H1 (cell line): ENCODE results near the gene SWI5. TPM values are rescaled to one million over a fixed set of nuclear protein-coding genes. Genes with fewer than 3 reads are reported as not detected.

Experiments
- CTCF ChIA-PET: fragments of 300-600 bp; sonication (Branson Sonifier 250); formaldehyde crosslinking; loops from one replicate; lab custom pipeline; 2021; ENCODE audit not compliant: partially characterized antibody; lab: Charles Lee
- POLR2A ChIA-PET: fragments of 300-600 bp; sonication (Branson Sonifier 250); formaldehyde crosslinking; loops from one replicate; lab custom pipeline; 2021; ENCODE audit warnings: inconsistent platforms; ENCODE audit not compliant: partially characterized antibody; lab: Charles Lee
- DNase-seq, 2 experiments: peaks; one replicate each; pipeline versions ENCODE4 v3.0.0 to v3.0.0-alpha.2; 2010 to 2022; ENCODE audit warnings: low spot score in 2 of 2, low read depth in 1 of 2, mixed read lengths in 1 of 2
- FAIRE-seq: peaks from 2 replicates; lab custom pipeline; 2011; peaks lifted over from hg19 to GRCh38; lab: Jason Lieb, UNC
- H2AFZ ChIP-seq: 2 replicates; pipeline ENCODE4 v1.8.1; 2012; ENCODE audit warnings: low read length, inconsistent platforms
- H2AK5ac ChIP-seq: 2 replicates; pipeline ENCODE4 v1.6.1; 2013; ENCODE audit warnings: low read depth, low read length
- H2BK120ac ChIP-seq: replicated peaks from 2 replicates; pipeline ENCODE3; 2013; ENCODE audit warnings: low read depth, low read length, inconsistent platforms
- H2BK12ac ChIP-seq: 2 replicates; pipeline ENCODE4 v1.6.1; 2013; ENCODE audit warnings: low read depth, low read length
- H2BK15ac ChIP-seq: 2 replicates; pipeline ENCODE4 v1.6.1; 2013; ENCODE audit warnings: low read length
- H2BK20ac ChIP-seq: 2 replicates; pipeline ENCODE4 v1.6.1; 2013; ENCODE audit warnings: low read length
- H2BK5ac ChIP-seq: 2 replicates; pipeline ENCODE4 v1.6.1; 2013; ENCODE audit warnings: low read depth, low read length
- H3K14ac ChIP-seq: 2 replicates; pipeline ENCODE4 v1.6.1; 2013; ENCODE audit warnings: inconsistent platforms; ENCODE audit not compliant: insufficient read length
- H3K18ac ChIP-seq: 2 replicates; pipeline ENCODE4 v1.6.1; 2013; ENCODE audit warnings: low read length; ENCODE audit errors: extremely low read depth
- H3K23ac ChIP-seq: 2 replicates; pipeline ENCODE4 v1.6.1; 2013; ENCODE audit warnings: inconsistent platforms; ENCODE audit not compliant: insufficient read length
- H3K23me2 ChIP-seq: 2 replicates; pipeline ENCODE4 v1.6.1; 2013; ENCODE audit warnings: low read depth, low read length
- H3K27ac ChIP-seq: 2 replicates; pipeline ENCODE4 v1.6.1; 2011; ENCODE audit warnings: low read depth, low read length, inconsistent platforms
- H3K27me3 ChIP-seq, 4 experiments: replicated peaks in 1 of 4; 1 replicate in 1 of 4; 2 replicates in 3 of 4; pipeline versions ENCODE4 v1.6.1 to v1.8.1; 2011 to 2013; ENCODE audit warnings: low read length in 3 of 4, mild to moderate bottlenecking in 3 of 4, inconsistent platforms in 2 of 4, mixed read lengths in 2 of 4, moderate library complexity in 1 of 4; ENCODE audit not compliant: control insufficient read depth in 3 of 4, insufficient read depth in 3 of 4; ENCODE audit errors: extremely low read depth in 1 of 4
- H3K36me3 ChIP-seq, 4 experiments: 2 replicates each; pipeline versions ENCODE4 v1.6.1 to v1.8.1; 2011 to 2013; ENCODE audit warnings: mild to moderate bottlenecking in 4 of 4, low read length in 3 of 4, moderate library complexity in 2 of 4, control low read depth in 1 of 4, inconsistent platforms in 1 of 4; ENCODE audit not compliant: insufficient read depth in 4 of 4, control insufficient read depth in 2 of 4
- H3K4ac ChIP-seq: replicated peaks from 2 replicates; pipeline ENCODE3; 2013; ENCODE audit warnings: low read length, low read depth, mixed read lengths, inconsistent platforms; ENCODE audit not compliant: insufficient read length
- H3K4me1 ChIP-seq, 4 experiments: replicated peaks in 1 of 4; 1 replicate in 1 of 4; 2 replicates in 3 of 4; pipeline versions ENCODE4 v1.6.1 to v1.8.1; 2011 to 2013; ENCODE audit warnings: low read length in 3 of 4, inconsistent platforms in 2 of 4, mixed read lengths in 1 of 4; ENCODE audit not compliant: insufficient read depth in 4 of 4, control insufficient read depth in 3 of 4
- H3K4me2 ChIP-seq, 2 experiments: 2 replicates each; pipeline versions ENCODE4 v1.6.1 to v1.8.1; 2011 to 2013; ENCODE audit warnings: low read depth in 2 of 2, low read length in 2 of 2, control low read depth in 1 of 2, inconsistent platforms in 1 of 2, mild to moderate bottlenecking in 1 of 2; ENCODE audit not compliant: insufficient read depth in 1 of 2
- H3K4me3 ChIP-seq, 4 experiments: fragments of 200-600, 300-600 bp in 1 of 4; sonication (generic), shearing (Covaris generic), sonication (Bioruptor Twin) in 1 of 4; 2 replicates each; pipeline versions ENCODE4 v1.5.1 to v1.8.1; 2011 to 2016; ENCODE audit warnings: low read length in 4 of 4, low read depth in 3 of 4, control low read depth in 2 of 4, inconsistent platforms in 2 of 4, mild to moderate bottlenecking in 2 of 4, mixed read lengths in 1 of 4, moderate library complexity in 1 of 4; ENCODE audit not compliant: insufficient read depth in 2 of 4; ENCODE audit errors: extremely low read depth in 1 of 4
- H3K56ac ChIP-seq: replicated peaks from 2 replicates; pipeline ENCODE3; 2013; ENCODE audit warnings: low read depth, mild to moderate bottlenecking, mixed read lengths, low read length, inconsistent platforms; ENCODE audit not compliant: insufficient read length
- H3K79me1 ChIP-seq: 2 replicates; pipeline ENCODE4 v1.6.1; 2013; ENCODE audit warnings: low read depth, low read length, control low read depth
- H3K79me2 ChIP-seq, 2 experiments: 2 replicates each; pipeline versions ENCODE4 v1.6.1 to v1.8.1; 2012 to 2013; ENCODE audit warnings: low read length in 2 of 2, mild to moderate bottlenecking in 2 of 2, inconsistent platforms in 1 of 2; ENCODE audit not compliant: insufficient read depth in 2 of 2, control insufficient read depth in 1 of 2
- H3K9ac ChIP-seq, 4 experiments: replicated peaks in 1 of 4; 1 replicate in 1 of 4; 2 replicates in 3 of 4; pipeline versions ENCODE4 v1.6.1 to v1.8.1; 2011 to 2013; ENCODE audit warnings: low read depth in 3 of 4, low read length in 3 of 4, control low read depth in 2 of 4, mild to moderate bottlenecking in 2 of 4, moderate library complexity in 2 of 4, inconsistent platforms in 1 of 4; ENCODE audit errors: extremely low read depth in 1 of 4
- H3K9me3 ChIP-seq, 2 experiments: 2 replicates each; pipeline versions ENCODE4 v1.6.1 to v1.8.1; 2012 to 2013; ENCODE audit warnings: mild to moderate bottlenecking in 2 of 2, moderate library complexity in 2 of 2, control low read depth in 1 of 2, inconsistent platforms in 1 of 2, low read depth in 1 of 2, low read length in 1 of 2, mixed read lengths in 1 of 2; ENCODE audit not compliant: insufficient read depth in 2 of 2
- H4K20me1 ChIP-seq, 2 experiments: replicated peaks in 1 of 2; 2 replicates each; pipeline versions ENCODE3 to v1.8.1; 2011 to 2013; ENCODE audit warnings: inconsistent platforms in 2 of 2, low read length in 2 of 2, mild to moderate bottlenecking in 1 of 2; ENCODE audit not compliant: insufficient read depth in 2 of 2, control insufficient read depth in 1 of 2
- H4K5ac ChIP-seq: 2 replicates; pipeline ENCODE4 v1.6.1; 2013; ENCODE audit warnings: low read length, low read depth, mixed read lengths, inconsistent platforms; ENCODE audit not compliant: insufficient read length
- H4K8ac ChIP-seq: 2 replicates; pipeline ENCODE4 v1.8.0; 2013; ENCODE audit warnings: mild to moderate bottlenecking, moderate library complexity, low read length, inconsistent platforms; ENCODE audit not compliant: insufficient read depth; ENCODE audit errors: extremely low read depth
- H4K91ac ChIP-seq: replicated peaks from 2 replicates; pipeline ENCODE3; 2013; ENCODE audit warnings: low read length, mixed read lengths, inconsistent platforms; ENCODE audit not compliant: insufficient read length
- CTCF ChIP-seq, 3 experiments: IDR thresholded peaks; 1 replicate in 2 of 3; 2 replicates in 1 of 3; pipeline versions ENCODE4 v1.5.1 to v1.6.1; 2011; ENCODE audit warnings: low read length in 3 of 3, mild to moderate bottlenecking in 3 of 3, inconsistent platforms in 2 of 3, low read depth in 1 of 3, moderate library complexity in 1 of 3; ENCODE audit not compliant: insufficient read depth in 1 of 3; ENCODE audit errors: control extremely low read depth in 1 of 3
- POU5F1 ChIP-seq: IDR thresholded peaks from 2 replicates; pipeline ENCODE4 v1.6.1; 2011; ENCODE audit warnings: low read depth, mild to moderate bottlenecking, low read length, moderate library complexity
- RNF2 ChIP-seq: fragments of 200-900, 300-1000 bp; sonication (generic); IDR thresholded peaks from 2 replicates; pipeline ENCODE4 v1.7.1; 2016; ENCODE audit warnings: borderline replicate concordance, low read depth, mild to moderate bottlenecking, antibody characterized with exemption, low read length; ENCODE audit not compliant: poor library complexity, severe bottlenecking; ENCODE audit errors: missing control alignments
- RXRA ChIP-seq: IDR thresholded peaks from 2 replicates; pipeline ENCODE4 v1.6.1; 2011; ENCODE audit warnings: low read depth, mild to moderate bottlenecking, low read length, moderate library complexity; ENCODE audit not compliant: insufficient read depth
- SIRT6 ChIP-seq: IDR thresholded peaks from one replicate; pipeline ENCODE4 v1.7.1; 2012; ENCODE audit warnings: low read length, inconsistent platforms
- SIX5 ChIP-seq: IDR thresholded peaks from 2 replicates; pipeline ENCODE4 v1.6.1; 2011; ENCODE audit warnings: mild to moderate bottlenecking, low read depth, low read length
- TAF1 ChIP-seq: IDR thresholded peaks from 2 replicates; pipeline ENCODE4 v1.6.1; 2011; ENCODE audit warnings: mild to moderate bottlenecking, low read depth, low read length
- ZNF274 ChIP-seq: IDR thresholded peaks from 2 replicates; pipeline ENCODE4 v1.7.0; 2012; ENCODE audit warnings: low read length, borderline replicate concordance; ENCODE audit errors: extremely low read depth
- WGBS, 2 experiments: shearing (Covaris generic) in 1 of 2; methylation state at CpG; one replicate each; pipeline versions ENCODE4 v1.1.6 to v1.1.7; 2013 to 2015; ENCODE audit warnings: low lambda C conversion rate in 2 of 2, mixed read lengths in 2 of 2, inconsistent platforms in 1 of 2, low coverage in 1 of 2, missing lambda C conversion rate in 1 of 2; ENCODE audit not compliant: insufficient replicate concordance in 2 of 2, insufficient coverage in 1 of 2, insufficient read length in 1 of 2; ENCODE audit errors: extremely low coverage in 1 of 2, missing lambda C conversion rate in 1 of 2; 5-methylcytosine and 5-hydroxymethylcytosine counted together
- polyA plus RNA-seq, 7 experiments: library from polyadenylated mRNA; depleted of rRNA in 3 of 7; stranded (reverse) in 5 of 7; unstranded in 2 of 7; fragments of >200 nt in 5 of 7; fragments of 200-250 nt in 2 of 7; gene quantifications; 1 replicate in 5 of 7; 2 replicates in 1 of 7; 4 replicates in 1 of 7; pipeline versions ENCODE4 v1.2.1 to v1.2.3, GENCODE V29; 2011 to 2013; ENCODE audit warnings: missing spikeins in 2 of 7, mixed read lengths in 2 of 7
- total RNA-seq: library from RNA; stranded (reverse); fragmentation: NEBNext Ultra II Directional; extraction: Animal tissue kit (Norgen Biotek cat#: 25700); gene quantifications from 2 replicates; pipeline ENCODE4 v1.2.1, GENCODE V29; 2021
- TF ChIP-seq, protein P1 (sequence below): IDR thresholded peaks from 2 replicates; pipeline ENCODE4 v1.6.1; 2012; ENCODE audit warnings: inconsistent platforms

SWI5 gene
- total and polyA plus RNA-seq, 2 of the 8 experiments (the other 6 are each of a cell fraction or from before 2014, with no cell fraction given) = 29.0 to 59.5 TPM

DNA sequence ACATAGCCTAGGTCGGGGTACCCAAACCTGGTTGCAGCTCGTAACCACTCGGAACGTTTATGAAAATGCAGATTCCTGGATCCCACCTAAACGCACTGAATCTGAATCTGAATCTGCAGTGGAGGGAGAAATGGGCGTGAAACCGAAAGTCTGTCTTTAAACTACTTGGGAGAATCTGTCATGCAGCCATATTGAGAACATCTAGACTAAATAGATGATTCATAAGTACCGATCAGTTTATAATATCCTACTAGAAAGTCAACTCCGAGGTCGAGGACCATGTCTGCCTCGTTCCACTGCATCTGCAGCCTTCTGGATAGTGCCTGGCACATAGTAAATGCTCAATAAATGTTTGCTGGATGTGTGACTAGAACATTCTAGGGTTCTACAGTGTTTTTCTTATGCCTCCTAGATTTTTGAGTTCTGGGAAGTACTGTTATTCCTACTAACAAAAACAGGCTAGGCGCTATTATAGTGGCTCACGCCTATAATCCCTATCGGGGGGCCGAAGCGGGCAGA is 47.2 kb downstream of the SWI5 start:
- Histone ChIP-seq H3K4me2 (peak overlapping the region; percentile 63 to 96), H4K8ac (peak overlapping the region; percentile 91; the same call in 1 of the 2 replicates), H3K4me1 (no peaks in the 10 kb centered on the region; a peak in 3 of 7 replicates), H2AFZ (0 out of 2 replicates have a peak overlapping the region, but pooled peaks have one; percentile 15), H3K14ac (no peak overlapping the region), H4K5ac (no peak overlapping the region), H3K27me3 (no peaks in the 10 kb centered on the region), H2BK20ac (no peak overlapping the region), H3K27ac (no peak overlapping the region), H3K9me3 (no peaks in the 10 kb centered on the region), H3K56ac (no peak overlapping the region), H3K23ac (no peak overlapping the region), H3K4me3 (peak overlapping the region; percentile 86 to 100 (median 92)), H2BK15ac (no peak overlapping the region), H4K20me1 (peaks cover 1 to 3% of the 10 kb centered on the region in 2 experiments), H3K18ac (no peak overlapping the region), H2BK12ac (no peak overlapping the region), H3K79me2 (peaks cover 0 to 25% of the 10 kb centered on the region in 2 experiments; a peak in 2 of 4 replicates), H3K79me1 (peaks cover 5% of the 10 kb centered on the region; the same call in 1 of the 2 replicates), H3K9ac (peak overlapping the region; percentile 67 to 95 (median 88)), H3K23me2 (peaks cover 7% of the 10 kb centered on the region), H2BK120ac (no peak overlapping the region), H3K4ac (no peak overlapping the region), H2BK5ac (no peak overlapping the region), H2AK5ac (no peak overlapping the region), H4K91ac (no peak overlapping the region), H3K36me3 (peaks cover 0 to 11% (median 1%) of the 10 kb centered on the region in 4 experiments; a peak in 4 of 8 replicates)
- CTCF ChIA-PET = interaction anchor here (2.9 kb wide), 1 partner anchor 39 kb away, joined by 12 read pairs; no protein-coding TSS in a partner anchor
- no peak for FAIRE-seq
- POLR2A ChIA-PET = interaction anchor here (0.6 to 3.1 kb wide), 3 partner anchors 13 to 229 kb away, joined by 3 to 10 read pairs (median 3); partner anchors contain the start of genes BBLN and SPTAN1
- DNase-seq = no peak
- WGBS, 2 experiments = 34% methylated on average over 16 of the region's 16 CpGs; no CpG with 5 or more reads in 1 of the 2 experiments
- no peak for TF ChIP-seq RXRA
- no peak for TF ChIP-seq SIX5
- TF ChIP-seq CTCF (IDR thresholded peaks at IDR 0.05; ENCODE audit: control extremely low read depth in 1 of 3, insufficient read depth in 1 of 3, low read depth in 1 of 3, low read length in 3 of 3) = no peak
- TF ChIP-seq ZNF274 = no peak
- TF ChIP-seq, protein P1, sequence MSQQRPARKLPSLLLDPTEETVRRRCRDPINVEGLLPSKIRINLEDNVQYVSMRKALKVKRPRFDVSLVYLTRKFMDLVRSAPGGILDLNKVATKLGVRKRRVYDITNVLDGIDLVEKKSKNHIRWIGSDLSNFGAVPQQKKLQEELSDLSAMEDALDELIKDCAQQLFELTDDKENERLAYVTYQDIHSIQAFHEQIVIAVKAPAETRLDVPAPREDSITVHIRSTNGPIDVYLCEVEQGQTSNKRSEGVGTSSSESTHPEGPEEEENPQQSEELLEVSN = no peak
- TF ChIP-seq POU5F1 = no peak
- TF ChIP-seq SIRT6 = no peak
- TF ChIP-seq TAF1 = no peak
- no peak for TF ChIP-seq RNF2
